ENCODE data around the gene PSD2.

Gene PSD2

GRCh38 chr5:139889410-139889809 lies 93.8 kb downstream of the PSD2 start:
- no peak for DNase-seq (ENCODE audit: low read depth)
- no peak for TF ChIP-seq CTCF (IDR thresholded peaks at IDR 0.05; ENCODE audit: low read depth, low read length, missing control alignments)
- H3K4me3 ChIP-seq (ENCODE audit: low read depth, low read length): no peak overlapping the region

- no peak for TF ChIP-seq CTCF (IDR thresholded peaks at IDR 0.05; ENCODE audit: low read depth, low read length, missing control alignments)
- H3K4me3 ChIP-seq (ENCODE audit: low read depth, low read length): no peak overlapping the region
- no peak for DNase-seq (ENCODE audit: low read depth)
These were observed 98.3 kb downstream of the PSD2 start for GRCh38 chr5:139893873-139894272.

Data from GM12864 (cell line).